GM23338 (cell line): Measurements from ENCODE around the gene ME3. TPM values are rescaled to one million over a fixed set of nuclear protein-coding genes. Genes with fewer than 3 reads are reported as not detected.

Experiments used
- ATAC-seq: fragments of 200-7000 bp; cut with Tn5 transposase; 3 replicates; pipeline ENCODE4 v1.9.1; 2020
- DNase-seq: peaks from one replicate; pipeline ENCODE4 v3.0.0-alpha.2; 2015; ENCODE audit warnings: low spot score
- H2AFZ ChIP-seq: fragments of 200-600 bp; sonication (generic); 2 replicates; pipeline ENCODE4 v1.8.0; 2016; ENCODE audit warnings: antibody characterized with exemption, mild to moderate bottlenecking, moderate library complexity
- H3F3A ChIP-seq: fragments of 200-600 bp; sonication (generic); replicated peaks from 2 replicates; pipeline ENCODE4 v1.8.0; 2017; ENCODE audit warnings: antibody characterized with exemption, mixed run types, low read depth
- H3K27ac ChIP-seq: fragments of 200-600 bp; sonication (generic); 2 replicates; pipeline ENCODE4 v1.6.1; 2016; ENCODE audit warnings: low read depth
- H3K27me3 ChIP-seq: fragments of 200-600 bp; sonication (generic); 2 replicates; pipeline ENCODE4 v1.8.0; 2016; ENCODE audit warnings: mild to moderate bottlenecking, mixed run types, moderate library complexity; ENCODE audit not compliant: insufficient read depth
- H3K36me3 ChIP-seq: fragments of 200-600 bp; sonication (generic); 2 replicates; pipeline ENCODE4 v1.8.0; 2016; ENCODE audit warnings: mild to moderate bottlenecking; ENCODE audit not compliant: insufficient read depth
- H3K4me1 ChIP-seq: fragments of 200-600 bp; sonication (generic); 2 replicates; pipeline ENCODE4 v1.8.0; 2016; ENCODE audit warnings: mild to moderate bottlenecking, moderate library complexity; ENCODE audit not compliant: insufficient read depth
- H3K4me2 ChIP-seq: fragments of 200-600 bp; sonication (generic); 2 replicates; pipeline ENCODE4 v1.7.1; 2017; ENCODE audit warnings: mixed run types
- H3K4me3 ChIP-seq: fragments of 200-600 bp; sonication (generic); 2 replicates; pipeline ENCODE4 v1.6.1; 2016; ENCODE audit warnings: mixed run types
- H3K79me2 ChIP-seq: fragments of 200-600 bp; sonication (generic); replicated peaks from 2 replicates; pipeline ENCODE4 v1.8.0; 2017; ENCODE audit warnings: mild to moderate bottlenecking; ENCODE audit not compliant: insufficient read depth
- H3K9me2 ChIP-seq: fragments of 200-600 bp; sonication (generic); 2 replicates; pipeline ENCODE4 v1.8.0; 2017; ENCODE audit not compliant: insufficient read depth
- H4K20me1 ChIP-seq: fragments of 200-600 bp; sonication (generic); replicated peaks from 2 replicates; pipeline ENCODE4 v1.8.0; 2017; ENCODE audit warnings: mild to moderate bottlenecking; ENCODE audit not compliant: insufficient read depth
- H3K27ac Mint-ChIP-seq: 2 replicates; pipeline ENCODE4 v1.8.0; 2020; ENCODE audit warnings: inconsistent platforms, mild to moderate bottlenecking, moderate library complexity, mixed read lengths
- H3K27me3 Mint-ChIP-seq: 3 replicates; pipeline ENCODE4 v1.8.0; 2022; ENCODE audit warnings: low read depth, mild to moderate bottlenecking, moderate library complexity, mixed read lengths, inconsistent platforms; ENCODE audit not compliant: insufficient read depth, poor library complexity
- H3K36me3 Mint-ChIP-seq: 3 replicates; pipeline ENCODE4 v1.8.0; 2021; ENCODE audit warnings: low read depth, mild to moderate bottlenecking, inconsistent platforms, moderate library complexity, mixed read lengths
- H3K4me1 Mint-ChIP-seq: 3 replicates; pipeline ENCODE4 v1.8.0; 2020; ENCODE audit warnings: mild to moderate bottlenecking, inconsistent platforms, mixed read lengths
- H3K4me3 Mint-ChIP-seq: 3 replicates; pipeline ENCODE4 v1.8.0; 2021; ENCODE audit warnings: moderate library complexity, mild to moderate bottlenecking, inconsistent platforms, mixed read lengths
- H3K9me3 Mint-ChIP-seq: 3 replicates; pipeline ENCODE4 v1.8.0; 2020; ENCODE audit warnings: moderate library complexity, mild to moderate bottlenecking, inconsistent platforms, mixed read lengths
- CREB1 ChIP-seq: fragments of 250-450 bp; sonication (Bioruptor Pico); IDR thresholded peaks from 2 replicates; pipeline ENCODE4 v1.5.0; 2020; ENCODE audit warnings: low read depth, mild to moderate bottlenecking, moderate library complexity
- EZH2 ChIP-seq: fragments of 200-600 bp; sonication (generic); IDR thresholded peaks from one replicate; pipeline ENCODE4 v1.8.0; 2017; ENCODE audit warnings: antibody characterized with exemption, mild to moderate bottlenecking, low read depth; ENCODE audit not compliant: unreplicated experiment
- EZH2phosphoT487 ChIP-seq: fragments of 200-600 bp; sonication (generic); IDR thresholded peaks from one replicate; pipeline ENCODE4 v1.8.1; 2018; ENCODE audit warnings: antibody characterized with exemption; ENCODE audit not compliant: unreplicated experiment
- JUNB ChIP-seq: IDR thresholded peaks from one replicate; pipeline ENCODE4 v1.6.1; 2016; ENCODE audit warnings: antibody characterized with exemption; ENCODE audit not compliant: unreplicated experiment
- NANOG ChIP-seq: IDR thresholded peaks from 2 replicates; pipeline ENCODE4 v1.6.1; 2016; ENCODE audit warnings: antibody characterized with exemption, borderline replicate concordance
- POLR2AphosphoS5 ChIP-seq: IDR thresholded peaks from 2 replicates; pipeline ENCODE4 v1.6.1; 2016; ENCODE audit warnings: antibody characterized with exemption, low read depth
- STAT1 ChIP-seq: IDR thresholded peaks from one replicate; pipeline ENCODE4 v1.6.1; 2016; ENCODE audit warnings: antibody characterized with exemption; ENCODE audit not compliant: unreplicated experiment
- ZNF114 ChIP-seq: fragments of 250-450 bp; sonication (Bioruptor Pico); IDR thresholded peaks from 2 replicates; pipeline ENCODE4 v1.5.0; 2020; ENCODE audit warnings: mild to moderate bottlenecking, moderate library complexity
- ZNF331 ChIP-seq: fragments of 250-450 bp; sonication (Bioruptor Pico); IDR thresholded peaks from 2 replicates; pipeline ENCODE4 v1.5.0; 2020; ENCODE audit warnings: low read depth, mild to moderate bottlenecking, moderate library complexity
- polyA plus RNA-seq: library from polyadenylated mRNA; unstranded; fragments of >200 nt; fragmentation: Nextera tagmentation; extraction: Ambion mirVana; gene quantifications from 2 replicates; pipeline ENCODE4 v1.2.1, GENCODE V29; 2016
- total RNA-seq: library from RNA; depleted of rRNA; stranded (reverse); fragments of >200 nt; shearing (Covaris generic); gene quantifications from 2 replicates; pipeline ENCODE4 v1.2.3, GENCODE V29; 2014
- TF ChIP-seq, protein P1 (sequence below): IDR thresholded peaks from one replicate; pipeline ENCODE4 v1.6.1; 2018; ENCODE audit warnings: antibody characterized with exemption; ENCODE audit not compliant: unreplicated experiment
- TF ChIP-seq, protein P2 (sequence below): IDR thresholded peaks from 2 replicates; pipeline ENCODE4 v1.6.1; 2016; ENCODE audit warnings: antibody characterized with exemption
- TF ChIP-seq, protein P3 (sequence below): fragments of 250-450 bp; sonication (Bioruptor Pico); IDR thresholded peaks from 2 replicates; pipeline ENCODE4 v1.5.0; 2020; ENCODE audit warnings: mild to moderate bottlenecking, moderate library complexity
- TF ChIP-seq, protein P4 (sequence below), 2 experiments: fragments of 200-600 bp in 1 of 2; sonication (generic) in 1 of 2; conservative IDR thresholded peaks; 2 replicates each; pipeline versions ENCODE4 v1.5.1 to v1.6.1; 2016 to 2017; ENCODE audit warnings: antibody characterized with exemption in 2 of 2, low read depth in 2 of 2, mild to moderate bottlenecking in 2 of 2, moderate library complexity in 1 of 2

The ME3 gene
- total and polyA plus RNA-seq, 2 experiments from 2014 or later = 1.3 to 4.0 TPM

DNA sequence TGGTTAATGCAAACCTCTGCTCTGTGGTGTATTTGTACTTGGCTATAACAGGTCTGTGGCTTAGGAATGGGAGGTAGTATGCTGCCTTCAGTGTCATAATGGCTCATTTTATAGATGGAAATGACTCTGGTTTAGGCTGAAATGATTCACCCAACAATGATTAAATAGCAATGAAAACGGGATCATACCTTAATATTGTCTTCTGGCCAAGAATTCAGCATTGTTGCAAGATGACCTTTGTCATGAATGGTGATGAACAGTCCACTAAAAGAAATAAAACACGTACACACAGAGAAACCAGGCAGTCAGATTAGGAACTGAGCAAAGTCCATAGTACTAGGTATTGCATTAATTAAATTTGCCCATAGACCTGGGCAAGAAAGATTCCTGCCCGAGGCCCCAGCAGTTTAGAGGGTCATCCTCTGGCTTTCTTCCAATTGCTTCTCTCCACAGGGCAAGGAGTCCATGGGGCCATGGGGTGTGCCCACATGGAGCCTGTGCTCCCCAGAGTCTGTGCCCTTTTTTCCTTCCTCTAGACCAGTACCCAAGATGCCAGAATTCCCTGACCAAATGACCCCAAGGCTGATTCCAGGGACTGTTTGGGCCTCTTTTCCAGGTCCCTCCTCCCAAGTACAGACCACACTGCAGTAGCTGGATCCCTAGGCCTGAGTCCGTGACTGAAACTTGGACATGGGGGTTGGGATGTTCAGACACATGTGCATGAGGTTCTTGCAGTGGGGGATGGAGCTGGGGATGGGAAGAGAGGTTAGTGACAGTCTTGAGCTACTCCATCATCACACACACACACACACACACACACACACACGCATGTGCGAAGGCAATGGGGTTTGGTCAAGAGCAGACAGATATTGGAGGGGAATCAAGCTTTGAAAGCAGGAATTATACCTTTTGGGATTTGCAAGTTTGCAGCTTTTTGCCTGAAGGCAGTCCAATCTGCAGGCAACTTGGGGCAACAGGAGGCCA, 163.5 kb downstream of the ME3 start:
- Mint-ChIP-seq H3K36me3 (no peaks in the 10 kb centered on the region), H3K27me3 (no peaks in the 10 kb centered on the region), H3K4me1 (peaks cover 2% of the 10 kb centered on the region; the same call in 2 of the 3 replicates), H3K9me3 (no peaks in the 10 kb centered on the region), H3K4me3 (no peak overlapping the region), H3K27ac (no peak overlapping the region)
- TF ChIP-seq, protein P1, sequence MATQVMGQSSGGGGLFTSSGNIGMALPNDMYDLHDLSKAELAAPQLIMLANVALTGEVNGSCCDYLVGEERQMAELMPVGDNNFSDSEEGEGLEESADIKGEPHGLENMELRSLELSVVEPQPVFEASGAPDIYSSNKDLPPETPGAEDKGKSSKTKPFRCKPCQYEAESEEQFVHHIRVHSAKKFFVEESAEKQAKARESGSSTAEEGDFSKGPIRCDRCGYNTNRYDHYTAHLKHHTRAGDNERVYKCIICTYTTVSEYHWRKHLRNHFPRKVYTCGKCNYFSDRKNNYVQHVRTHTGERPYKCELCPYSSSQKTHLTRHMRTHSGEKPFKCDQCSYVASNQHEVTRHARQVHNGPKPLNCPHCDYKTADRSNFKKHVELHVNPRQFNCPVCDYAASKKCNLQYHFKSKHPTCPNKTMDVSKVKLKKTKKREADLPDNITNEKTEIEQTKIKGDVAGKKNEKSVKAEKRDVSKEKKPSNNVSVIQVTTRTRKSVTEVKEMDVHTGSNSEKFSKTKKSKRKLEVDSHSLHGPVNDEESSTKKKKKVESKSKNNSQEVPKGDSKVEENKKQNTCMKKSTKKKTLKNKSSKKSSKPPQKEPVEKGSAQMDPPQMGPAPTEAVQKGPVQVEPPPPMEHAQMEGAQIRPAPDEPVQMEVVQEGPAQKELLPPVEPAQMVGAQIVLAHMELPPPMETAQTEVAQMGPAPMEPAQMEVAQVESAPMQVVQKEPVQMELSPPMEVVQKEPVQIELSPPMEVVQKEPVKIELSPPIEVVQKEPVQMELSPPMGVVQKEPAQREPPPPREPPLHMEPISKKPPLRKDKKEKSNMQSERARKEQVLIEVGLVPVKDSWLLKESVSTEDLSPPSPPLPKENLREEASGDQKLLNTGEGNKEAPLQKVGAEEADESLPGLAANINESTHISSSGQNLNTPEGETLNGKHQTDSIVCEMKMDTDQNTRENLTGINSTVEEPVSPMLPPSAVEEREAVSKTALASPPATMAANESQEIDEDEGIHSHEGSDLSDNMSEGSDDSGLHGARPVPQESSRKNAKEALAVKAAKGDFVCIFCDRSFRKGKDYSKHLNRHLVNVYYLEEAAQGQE = no peak
- TF ChIP-seq ZNF331 (CRISPR knock-in tag) (no peak), CREB1 (CRISPR knock-in tag) (no peak), JUNB (no peak), EZH2 (no peak), EZH2phosphoT487 (no peak), STAT1 (no peak), ZNF114 (CRISPR knock-in tag) (no peak), NANOG (no peak), POLR2AphosphoS5 (no peak)
- TF ChIP-seq, protein P2, sequence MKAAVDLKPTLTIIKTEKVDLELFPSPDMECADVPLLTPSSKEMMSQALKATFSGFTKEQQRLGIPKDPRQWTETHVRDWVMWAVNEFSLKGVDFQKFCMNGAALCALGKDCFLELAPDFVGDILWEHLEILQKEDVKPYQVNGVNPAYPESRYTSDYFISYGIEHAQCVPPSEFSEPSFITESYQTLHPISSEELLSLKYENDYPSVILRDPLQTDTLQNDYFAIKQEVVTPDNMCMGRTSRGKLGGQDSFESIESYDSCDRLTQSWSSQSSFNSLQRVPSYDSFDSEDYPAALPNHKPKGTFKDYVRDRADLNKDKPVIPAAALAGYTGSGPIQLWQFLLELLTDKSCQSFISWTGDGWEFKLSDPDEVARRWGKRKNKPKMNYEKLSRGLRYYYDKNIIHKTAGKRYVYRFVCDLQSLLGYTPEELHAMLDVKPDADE = no peak
- TF ChIP-seq, protein P3, sequence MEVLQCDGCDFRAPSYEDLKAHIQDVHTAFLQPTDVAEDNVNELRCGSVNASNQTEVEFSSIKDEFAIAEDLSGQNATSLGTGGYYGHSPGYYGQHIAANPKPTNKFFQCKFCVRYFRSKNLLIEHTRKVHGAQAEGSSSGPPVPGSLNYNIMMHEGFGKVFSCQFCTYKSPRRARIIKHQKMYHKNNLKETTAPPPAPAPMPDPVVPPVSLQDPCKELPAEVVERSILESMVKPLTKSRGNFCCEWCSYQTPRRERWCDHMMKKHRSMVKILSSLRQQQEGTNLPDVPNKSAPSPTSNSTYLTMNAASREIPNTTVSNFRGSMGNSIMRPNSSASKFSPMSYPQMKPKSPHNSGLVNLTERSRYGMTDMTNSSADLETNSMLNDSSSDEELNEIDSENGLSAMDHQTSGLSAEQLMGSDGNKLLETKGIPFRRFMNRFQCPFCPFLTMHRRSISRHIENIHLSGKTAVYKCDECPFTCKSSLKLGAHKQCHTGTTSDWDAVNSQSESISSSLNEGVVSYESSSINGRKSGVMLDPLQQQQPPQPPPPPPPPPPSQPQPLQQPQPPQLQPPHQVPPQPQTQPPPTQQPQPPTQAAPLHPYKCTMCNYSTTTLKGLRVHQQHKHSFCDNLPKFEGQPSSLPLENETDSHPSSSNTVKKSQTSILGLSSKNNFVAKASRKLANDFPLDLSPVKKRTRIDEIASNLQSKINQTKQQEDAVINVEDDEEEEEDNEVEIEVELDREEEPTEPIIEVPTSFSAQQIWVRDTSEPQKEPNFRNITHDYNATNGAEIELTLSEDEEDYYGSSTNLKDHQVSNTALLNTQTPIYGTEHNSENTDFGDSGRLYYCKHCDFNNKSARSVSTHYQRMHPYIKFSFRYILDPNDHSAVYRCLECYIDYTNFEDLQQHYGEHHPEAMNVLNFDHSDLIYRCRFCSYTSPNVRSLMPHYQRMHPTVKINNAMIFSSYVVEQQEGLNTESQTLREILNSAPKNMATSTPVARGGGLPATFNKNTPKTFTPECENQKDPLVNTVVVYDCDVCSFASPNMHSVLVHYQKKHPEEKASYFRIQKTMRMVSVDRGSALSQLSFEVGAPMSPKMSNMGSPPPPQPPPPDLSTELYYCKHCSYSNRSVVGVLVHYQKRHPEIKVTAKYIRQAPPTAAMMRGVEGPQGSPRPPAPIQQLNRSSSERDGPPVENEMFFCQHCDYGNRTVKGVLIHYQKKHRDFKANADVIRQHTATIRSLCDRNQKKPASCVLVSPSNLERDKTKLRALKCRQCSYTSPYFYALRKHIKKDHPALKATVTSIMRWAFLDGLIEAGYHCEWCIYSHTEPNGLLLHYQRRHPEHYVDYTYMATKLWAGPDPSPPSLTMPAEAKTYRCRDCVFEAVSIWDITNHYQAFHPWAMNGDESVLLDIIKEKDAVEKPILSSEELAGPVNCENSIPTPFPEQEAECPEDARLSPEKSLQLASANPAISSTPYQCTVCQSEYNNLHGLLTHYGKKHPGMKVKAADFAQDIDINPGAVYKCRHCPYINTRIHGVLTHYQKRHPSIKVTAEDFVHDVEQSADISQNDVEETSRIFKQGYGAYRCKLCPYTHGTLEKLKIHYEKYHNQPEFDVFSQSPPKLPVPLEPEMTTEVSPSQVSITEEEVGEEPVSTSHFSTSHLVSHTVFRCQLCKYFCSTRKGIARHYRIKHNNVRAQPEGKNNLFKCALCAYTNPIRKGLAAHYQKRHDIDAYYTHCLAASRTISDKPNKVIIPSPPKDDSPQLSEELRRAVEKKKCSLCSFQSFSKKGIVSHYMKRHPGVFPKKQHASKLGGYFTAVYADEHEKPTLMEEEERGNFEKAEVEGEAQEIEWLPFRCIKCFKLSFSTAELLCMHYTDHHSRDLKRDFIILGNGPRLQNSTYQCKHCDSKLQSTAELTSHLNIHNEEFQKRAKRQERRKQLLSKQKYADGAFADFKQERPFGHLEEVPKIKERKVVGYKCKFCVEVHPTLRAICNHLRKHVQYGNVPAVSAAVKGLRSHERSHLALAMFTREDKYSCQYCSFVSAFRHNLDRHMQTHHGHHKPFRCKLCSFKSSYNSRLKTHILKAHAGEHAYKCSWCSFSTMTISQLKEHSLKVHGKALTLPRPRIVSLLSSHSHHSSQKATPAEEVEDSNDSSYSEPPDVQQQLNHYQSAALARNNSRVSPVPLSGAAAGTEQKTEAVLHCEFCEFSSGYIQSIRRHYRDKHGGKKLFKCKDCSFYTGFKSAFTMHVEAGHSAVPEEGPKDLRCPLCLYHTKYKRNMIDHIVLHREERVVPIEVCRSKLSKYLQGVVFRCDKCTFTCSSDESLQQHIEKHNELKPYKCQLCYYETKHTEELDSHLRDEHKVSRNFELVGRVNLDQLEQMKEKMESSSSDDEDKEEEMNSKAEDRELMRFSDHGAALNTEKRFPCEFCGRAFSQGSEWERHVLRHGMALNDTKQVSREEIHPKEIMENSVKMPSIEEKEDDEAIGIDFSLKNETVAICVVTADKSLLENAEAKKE (CRISPR knock-in tag) = no peak
- TF ChIP-seq, protein P4, sequence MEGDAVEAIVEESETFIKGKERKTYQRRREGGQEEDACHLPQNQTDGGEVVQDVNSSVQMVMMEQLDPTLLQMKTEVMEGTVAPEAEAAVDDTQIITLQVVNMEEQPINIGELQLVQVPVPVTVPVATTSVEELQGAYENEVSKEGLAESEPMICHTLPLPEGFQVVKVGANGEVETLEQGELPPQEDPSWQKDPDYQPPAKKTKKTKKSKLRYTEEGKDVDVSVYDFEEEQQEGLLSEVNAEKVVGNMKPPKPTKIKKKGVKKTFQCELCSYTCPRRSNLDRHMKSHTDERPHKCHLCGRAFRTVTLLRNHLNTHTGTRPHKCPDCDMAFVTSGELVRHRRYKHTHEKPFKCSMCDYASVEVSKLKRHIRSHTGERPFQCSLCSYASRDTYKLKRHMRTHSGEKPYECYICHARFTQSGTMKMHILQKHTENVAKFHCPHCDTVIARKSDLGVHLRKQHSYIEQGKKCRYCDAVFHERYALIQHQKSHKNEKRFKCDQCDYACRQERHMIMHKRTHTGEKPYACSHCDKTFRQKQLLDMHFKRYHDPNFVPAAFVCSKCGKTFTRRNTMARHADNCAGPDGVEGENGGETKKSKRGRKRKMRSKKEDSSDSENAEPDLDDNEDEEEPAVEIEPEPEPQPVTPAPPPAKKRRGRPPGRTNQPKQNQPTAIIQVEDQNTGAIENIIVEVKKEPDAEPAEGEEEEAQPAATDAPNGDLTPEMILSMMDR (conservative IDR thresholded peaks at IDR 0.05; ENCODE audit: low read depth in 2 of 2) = no peak
- H3K4me1 ChIP-seq = peaks cover 18% of the 10 kb centered on the region
- no peaks in the 10 kb centered on the region for H3K27me3 ChIP-seq
- DNase-seq (no peak), ATAC-seq (no peak)
- H4K20me1 ChIP-seq = no peaks in the 10 kb centered on the region
- no peak overlapping the region for H3K27ac ChIP-seq
- 0 out of 2 replicates have a peak, but pooled peaks cover 6% of the 10 kb centered on the region for H3K36me3 ChIP-seq
- H3K4me3 ChIP-seq = no peak overlapping the region
- peaks cover 15% of the 10 kb centered on the region; the same call in 1 of the 2 replicates for H3K9me2 ChIP-seq
- H3K79me2 ChIP-seq = no peaks in the 10 kb centered on the region
- no peak overlapping the region for H3K4me2 ChIP-seq
- H2AFZ ChIP-seq = no peak overlapping the region
- H3F3A ChIP-seq = no peaks in the 10 kb centered on the region
